Left ventricle myocardium superior (tissue), 1 donor: ENCODE results near the gene ATXN7L2. TPM values are rescaled to one million over a fixed set of nuclear protein-coding genes. Genes with fewer than 3 reads are reported as not detected.
"Not testable (repeated sequence)": the region's sequence is repeated elsewhere in the genome, so short reads cannot be mapped to it uniquely, and the experiment has no call there.

ENCODE experiments used
- ATAC-seq: fragments of 200-7000 bp; cut with Tn5 transposase; one replicate; pipeline ENCODE4 v1.9.1; 2020; ENCODE audit warnings: mild to moderate bottlenecking, moderate library complexity
- DNase-seq: peaks from one replicate; pipeline ENCODE4 v3.0.0-alpha.2; 2020
- intact Hi-C: fragments of 100-400 bp; cut with micrococcal nuclease; formaldehyde crosslinking; loops from one replicate; pipeline ENCODE4 v1.11.0; 2022
- long read RNA-seq: library from polyadenylated mRNA; unstranded; transcript quantifications from one replicate; pipeline ENCODE4 v2.0.0, GENCODE V29; 2021
- total RNA-seq: library from RNA; stranded (reverse); fragmentation: NEBNext Ultra II Directional; extraction: Animal tissue kit (Norgen Biotek cat#: 25700); gene quantifications from one replicate; pipeline ENCODE4 v1.2.1, GENCODE V29; 2021
- donor health status: DM: no; HTN: yes; CAD: no; lungs with severe emphysema.

Gene ATXN7L2, protein sequence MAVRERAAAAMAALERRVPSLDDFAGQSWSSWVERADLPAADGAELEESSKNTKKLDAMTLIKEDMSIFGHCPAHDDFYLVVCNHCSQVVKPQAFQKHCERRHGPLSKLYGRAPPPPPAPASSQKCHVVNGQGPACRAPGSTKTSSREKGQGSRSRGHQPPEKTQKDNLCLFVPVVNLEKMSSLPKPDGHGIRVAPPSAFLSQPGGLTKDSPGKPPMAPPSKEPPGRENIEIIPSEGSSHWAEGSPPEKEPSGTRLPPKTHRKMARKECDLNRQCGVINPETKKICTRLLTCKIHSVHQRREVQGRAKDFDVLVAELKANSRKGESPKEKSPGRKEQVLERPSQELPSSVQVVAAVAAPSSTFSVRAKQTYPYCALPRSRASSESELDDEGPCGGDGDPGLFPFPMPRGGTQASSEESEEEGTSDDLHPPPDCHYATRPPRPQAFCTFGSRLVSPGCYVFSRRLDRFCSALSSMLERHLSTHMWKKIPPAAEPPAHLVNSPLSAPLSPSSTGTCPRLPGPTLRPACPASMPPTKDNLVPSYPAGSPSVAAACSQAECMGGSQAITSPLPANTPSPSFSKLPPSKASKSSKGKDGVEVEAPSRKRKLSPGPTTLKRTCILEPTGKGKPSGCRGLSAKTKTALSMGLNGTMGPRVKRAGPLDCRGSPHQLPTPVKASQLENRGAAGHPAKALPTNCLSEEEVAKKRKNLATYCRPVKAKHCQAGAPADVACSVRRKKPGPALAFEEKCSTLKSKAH
- total RNA-seq = 3.4 TPM
- long read RNA-seq, partial matches to known transcripts = 2 of 2 reads
- long read RNA-seq, other reads (novel, unspliced or antisense) = 0 of 2 reads

DNA sequence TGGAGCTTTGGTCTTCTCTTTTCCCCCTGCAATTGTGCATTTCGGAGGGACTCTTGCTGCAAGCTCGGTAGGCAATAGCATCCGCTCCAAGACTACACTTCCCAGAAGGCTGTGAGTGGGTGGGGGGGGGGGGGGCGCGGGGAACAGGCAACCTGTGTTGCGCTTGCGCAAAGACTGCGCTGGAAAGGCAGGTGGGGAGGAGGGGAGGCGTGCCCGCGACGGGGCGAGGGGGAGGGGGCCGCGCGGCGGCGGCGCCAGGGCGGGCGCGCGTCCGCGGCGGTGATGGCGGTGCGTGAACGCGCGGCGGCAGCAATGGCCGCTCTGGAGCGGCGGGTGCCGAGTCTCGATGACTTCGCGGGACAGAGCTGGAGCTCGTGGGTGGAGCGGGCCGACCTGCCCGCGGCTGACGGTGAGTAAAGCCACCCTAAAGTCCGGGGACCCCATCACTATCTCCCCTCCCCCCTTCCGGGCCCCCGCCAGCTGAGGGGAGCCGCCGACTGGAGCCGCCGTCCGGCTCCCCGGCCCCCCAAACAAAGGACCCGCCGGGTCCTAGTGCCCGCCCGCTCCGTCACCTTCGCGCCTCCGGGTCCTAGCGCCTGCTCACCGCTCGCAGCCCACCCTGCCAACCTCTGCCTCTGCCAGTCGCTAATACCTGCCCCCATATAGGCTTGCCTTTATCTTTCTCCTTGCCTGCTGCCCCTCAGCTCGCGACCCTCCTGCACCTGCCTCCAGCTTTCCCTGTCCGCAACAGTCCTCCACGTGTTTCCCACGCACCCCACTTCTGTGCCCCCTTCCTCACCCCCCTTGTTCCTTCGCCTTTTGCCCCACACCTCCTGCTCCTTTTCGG is at the start of gene ATXN7L2:
Gene ATXN7L2, plus strand, starts transcription at position 234 of the 847 bp plus-strand sequence. Its CDS starts 49 bp downstream, at position 283.
- ATAC-seq (peak; percentile 95), DNase-seq (peak; percentile 95)
- intact Hi-C loops = no loop called here

DNA sequence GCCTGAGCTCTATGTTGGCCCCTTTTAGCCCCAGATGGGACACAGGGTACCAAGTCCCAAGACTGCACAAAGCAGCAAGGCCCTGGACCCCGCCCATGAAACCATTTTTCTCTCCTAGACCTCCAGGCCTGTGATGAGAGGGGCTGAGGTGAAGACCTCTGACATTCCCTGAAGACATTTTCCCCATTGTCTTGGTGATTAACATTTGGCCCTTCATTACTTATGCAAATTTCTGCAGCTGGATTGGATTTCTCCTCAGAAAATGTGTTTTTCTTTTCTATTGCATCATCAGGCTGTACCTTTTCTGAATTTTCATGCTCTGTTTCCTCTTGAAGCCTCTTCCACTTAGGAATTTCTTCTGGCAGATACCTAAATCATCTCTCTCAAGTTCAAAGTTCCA is 49.2 kb upstream of the ATXN7L2 start:
- DNase-seq (no peak), ATAC-seq (no peak)
- intact Hi-C loops = no loop called here

DNA sequence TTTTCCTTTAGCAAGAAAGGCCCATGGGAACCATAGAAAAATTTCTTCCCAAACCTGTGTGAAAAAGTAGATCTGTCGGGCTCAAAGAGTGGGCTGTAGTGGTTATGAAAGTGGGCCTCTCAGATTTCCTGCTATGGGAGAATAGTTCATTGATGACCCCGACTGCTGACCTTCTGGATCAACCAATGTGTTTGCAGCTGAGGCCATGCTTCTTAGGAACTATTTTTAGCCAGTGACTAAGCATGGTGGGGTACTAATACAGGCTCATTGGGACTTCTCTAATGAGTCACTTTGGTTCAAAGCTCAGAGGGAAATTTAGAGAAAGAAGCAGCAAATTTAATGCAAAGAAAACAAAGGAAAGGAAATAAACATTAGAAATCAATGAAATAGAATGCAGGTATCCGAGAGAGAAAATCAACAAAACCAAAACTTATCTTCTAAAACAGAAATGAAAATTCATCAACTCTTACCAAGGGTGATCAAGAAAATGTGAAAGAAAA is 44.9 kb upstream of the ATXN7L2 start:
- ATAC-seq = peak; percentile 73
- intact Hi-C loops = no loop called here
- DNase-seq = no peak

DNA sequence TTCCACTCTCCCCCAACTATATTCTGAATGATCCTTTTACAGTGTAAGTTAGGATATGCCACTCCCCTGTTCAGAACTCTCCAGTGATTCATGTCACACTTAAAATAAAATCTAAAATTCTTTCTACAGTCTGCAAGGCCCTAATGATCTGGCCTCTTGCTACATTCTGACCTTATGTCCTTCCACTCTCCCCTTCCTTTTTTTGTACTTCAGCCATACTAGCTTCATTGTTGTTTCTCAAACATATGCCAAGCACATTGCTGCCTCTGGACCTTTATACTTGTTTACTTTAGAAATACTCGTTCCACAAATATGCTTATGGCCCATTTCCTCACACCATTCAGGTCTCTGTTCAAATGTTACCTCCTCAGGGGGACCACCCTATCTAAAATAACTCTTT is 42.6 kb upstream of the ATXN7L2 start:
- intact Hi-C loops = no loop called here
- DNase-seq (no peak), ATAC-seq (no peak)

DNA sequence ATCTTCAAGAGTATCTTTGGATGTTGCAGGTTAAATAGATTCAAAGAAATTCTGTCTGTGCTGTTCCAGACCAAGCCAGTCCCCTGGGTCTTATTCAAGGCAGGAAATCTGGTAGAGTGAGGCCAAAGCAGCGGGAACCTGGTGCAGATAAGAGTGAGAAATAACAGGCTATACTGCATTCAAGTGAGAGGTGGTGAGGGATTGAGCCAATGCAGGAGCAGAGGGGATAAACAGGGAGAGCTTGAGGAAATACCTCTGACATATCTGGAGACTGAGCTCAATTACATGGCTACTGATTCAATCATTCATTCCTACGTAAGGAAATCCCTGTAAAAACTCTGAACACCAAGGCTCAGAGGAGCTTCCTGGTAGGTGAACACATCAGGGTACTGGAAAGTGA is 40.2 kb upstream of the ATXN7L2 start:
- ATAC-seq (no peak), DNase-seq (no peak)
- intact Hi-C loops = no loop called here

- ATAC-seq (no peak), DNase-seq (no peak)
- intact Hi-C loops = no loop called here
Observed at GRCh38 chr1:109444346-109444745, 39.4 kb upstream of the ATXN7L2 start.

DNA sequence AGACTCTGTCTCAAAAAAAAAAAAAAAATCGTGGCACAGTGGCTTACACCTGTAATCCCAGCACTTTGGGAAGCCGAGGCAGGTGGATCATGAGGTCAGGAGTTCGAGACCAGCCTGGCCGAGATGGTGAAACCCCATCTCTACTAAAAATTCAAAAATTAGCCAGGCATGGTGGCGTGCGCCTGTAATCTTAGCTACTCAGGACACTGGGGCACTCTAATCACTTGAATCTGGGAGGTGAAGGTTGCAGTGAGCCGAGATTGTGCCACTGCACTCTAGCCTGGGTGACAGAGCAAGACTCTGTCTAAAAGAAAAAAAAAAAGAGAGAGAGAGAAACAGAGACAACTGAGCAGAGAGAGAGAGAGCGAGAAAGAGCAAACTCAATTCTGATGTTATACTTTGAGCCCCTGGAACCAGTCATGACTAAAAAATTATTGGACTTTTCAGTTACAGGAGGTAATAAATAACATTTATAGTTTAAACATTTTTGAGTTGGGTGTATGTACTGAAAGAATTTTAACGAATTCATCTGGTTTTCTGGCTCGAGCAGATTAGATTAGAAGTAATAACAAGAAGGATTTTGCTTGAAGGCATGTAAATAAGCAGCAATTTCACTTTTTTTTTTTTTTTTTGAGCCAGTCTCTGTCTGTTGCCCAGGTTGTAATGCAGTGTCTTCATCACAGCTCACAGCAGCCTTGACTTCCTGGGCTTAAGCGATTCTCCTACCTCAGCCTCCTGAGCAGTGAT is 37.6 kb upstream of the ATXN7L2 start:
- ATAC-seq, DNase-seq, intact Hi-C loops: not testable (repeated sequence)

- ATAC-seq (no peak), DNase-seq (no peak)
- intact Hi-C loops = no loop called here
Observed at GRCh38 chr1:109447524-109447923, 36.2 kb upstream of the ATXN7L2 start.

- intact Hi-C loops = no loop called here
- no peak for ATAC-seq
- DNase-seq = no peak
Observed at GRCh38 chr1:109454497-109455133, 29.1 kb upstream of the ATXN7L2 start.

DNA sequence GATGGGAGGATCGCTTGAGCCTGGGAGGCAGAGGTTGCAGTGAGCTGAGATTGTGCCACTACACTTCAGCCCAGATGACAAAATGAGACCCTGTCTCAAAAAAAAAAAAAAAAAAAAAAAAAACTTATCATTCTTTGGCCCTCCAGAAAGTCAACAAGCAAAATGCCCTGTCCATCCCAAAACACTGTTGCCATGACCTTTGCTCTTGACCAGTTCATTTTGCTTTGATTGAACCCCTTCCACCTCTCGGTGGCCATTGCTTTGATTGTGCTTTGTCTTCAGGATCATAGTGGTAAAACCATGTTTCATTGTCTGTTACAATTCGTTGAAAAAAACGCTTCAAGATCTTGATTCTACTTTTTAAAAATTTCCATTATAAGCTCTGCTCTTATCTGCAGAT is 25.9 kb upstream of the ATXN7L2 start:
- DNase-seq (no peak), ATAC-seq (no peak)
- intact Hi-C loops = no loop called here

DNA sequence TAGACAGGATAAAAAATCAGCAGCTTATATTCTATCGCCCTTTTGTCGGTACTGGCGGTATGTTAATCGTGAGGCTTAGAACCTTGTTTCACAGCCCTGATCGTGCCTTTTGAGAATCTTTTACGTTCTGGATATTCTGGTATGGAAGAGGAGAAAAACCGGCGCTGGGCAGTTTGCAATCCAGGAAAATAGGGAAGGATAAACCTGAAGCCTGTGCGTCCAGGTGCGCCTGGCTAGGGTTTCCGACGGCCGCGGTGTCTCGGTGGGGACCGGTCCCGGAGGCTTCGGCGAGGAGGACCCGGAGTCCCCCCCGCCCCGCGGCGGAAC is 17.6 kb upstream of the ATXN7L2 start:
- DNase-seq (no peak), ATAC-seq (no peak)
- intact Hi-C loops = no loop called here

DNA sequence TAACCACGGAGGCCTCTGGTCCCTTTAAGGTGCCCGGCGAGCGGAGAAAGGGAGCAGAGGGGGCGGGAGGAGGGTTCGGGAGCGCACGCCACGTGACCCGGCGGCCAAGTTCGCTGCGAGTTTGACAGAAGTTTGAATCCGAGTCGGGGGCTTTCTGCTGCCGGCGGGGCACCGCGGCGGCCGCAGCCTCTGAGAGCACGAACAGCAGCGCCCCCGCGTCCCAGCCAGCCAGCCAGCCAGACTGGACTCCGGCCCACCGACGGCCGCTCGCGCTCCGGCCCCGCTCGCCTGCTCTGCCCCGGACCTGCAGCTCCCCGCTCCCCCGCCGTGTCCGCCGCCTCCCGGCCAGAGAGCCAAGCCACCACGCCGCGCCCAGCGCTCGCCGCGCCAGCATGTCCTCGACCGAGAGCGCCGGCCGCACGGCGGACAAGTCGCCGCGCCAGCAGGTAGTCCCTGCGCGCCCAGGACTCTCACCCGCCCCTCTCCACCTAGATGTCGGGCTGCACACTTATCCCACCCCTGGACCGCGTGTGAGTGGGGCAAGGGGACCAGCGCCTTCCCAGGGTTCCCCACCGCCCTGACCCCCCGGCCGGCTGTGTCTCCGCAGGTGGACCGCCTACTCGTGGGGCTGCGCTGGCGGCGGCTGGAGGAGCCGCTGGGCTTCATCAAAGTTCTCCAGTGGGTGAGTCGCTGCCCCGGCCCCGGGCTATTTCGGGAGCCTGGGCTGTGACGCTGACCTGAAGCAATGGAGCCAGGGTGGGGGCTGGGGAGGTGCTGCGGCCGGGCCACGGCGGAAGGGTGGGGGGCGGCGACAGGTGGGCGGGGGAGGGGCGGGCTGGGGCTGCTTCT is 17.0 kb upstream of the ATXN7L2 start, which contains the start of gene SYPL2:
Gene SYPL2, plus strand, starts transcription at position 95 of the 849 bp plus-strand sequence. Its CDS starts 298 bp downstream, at position 393.
- peak; percentile 81 for DNase-seq
- intact Hi-C loops = no loop called here

GRCh38 chr1:109467301-109467777 is 16.4 kb upstream of the ATXN7L2 start:
- peak; percentile 34 for DNase-seq
- intact Hi-C loops = no loop called here
- peak; percentile 71 for ATAC-seq

More for the DNA sequence above, 17.0 kb upstream of the ATXN7L2 start, which contains the start of gene SYPL2:
- ATAC-seq = peak; percentile 93

GRCh38 chr1:109468061-109468460 is 15.6 kb upstream of the ATXN7L2 start:
- ATAC-seq (no peak), DNase-seq (no peak)
- intact Hi-C loops = no loop called here

DNA sequence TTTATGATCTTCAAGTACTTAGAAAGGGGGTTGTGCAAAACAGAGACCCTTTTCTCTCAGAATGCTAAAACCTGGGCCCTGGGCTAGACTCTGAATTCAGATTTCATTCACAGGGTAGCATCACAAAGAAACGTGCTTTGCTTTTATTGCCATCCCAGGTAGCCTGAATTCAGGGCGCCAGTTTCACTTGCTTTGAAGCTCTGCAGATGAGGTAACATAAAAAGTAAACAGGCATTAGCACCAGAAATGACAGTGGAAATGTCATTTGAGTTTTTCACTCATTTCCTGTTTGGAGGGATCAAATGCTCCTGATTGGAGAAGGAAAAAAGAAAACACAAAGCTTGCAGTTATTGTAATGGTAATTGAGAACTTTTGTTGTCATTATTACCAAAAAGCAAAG is 14.8 kb upstream of the ATXN7L2 start:
- no peak for DNase-seq
- intact Hi-C loops = no loop called here
- ATAC-seq = no peak

GRCh38 chr1:109470245-109470644 is 13.5 kb upstream of the ATXN7L2 start:
- intact Hi-C loops = no loop called here
- ATAC-seq (no peak), DNase-seq (no peak)

GRCh38 chr1:109472779-109473178 is 10.9 kb upstream of the ATXN7L2 start:
- DNase-seq (no peak), ATAC-seq (peak; percentile 24)
- intact Hi-C loops = no loop called here
